GM18505 (cell line): ENCODE data around the gene AKAP13.

Experiments used
- ATAC-seq: cut with Tn5 transposase; IDR thresholded peaks from one replicate; pipeline ENCODE4 v1.9.1; 2021; ENCODE audit not compliant: unreplicated experiment
- POLR2A ChIP-seq: IDR thresholded peaks from 4 replicates; pipeline ENCODE4 v1.6.1; 2011; ENCODE audit warnings: borderline replicate concordance; ENCODE audit not compliant: insufficient read depth, insufficient read length; ENCODE audit errors: extremely low read depth

Gene AKAP13

DNA sequence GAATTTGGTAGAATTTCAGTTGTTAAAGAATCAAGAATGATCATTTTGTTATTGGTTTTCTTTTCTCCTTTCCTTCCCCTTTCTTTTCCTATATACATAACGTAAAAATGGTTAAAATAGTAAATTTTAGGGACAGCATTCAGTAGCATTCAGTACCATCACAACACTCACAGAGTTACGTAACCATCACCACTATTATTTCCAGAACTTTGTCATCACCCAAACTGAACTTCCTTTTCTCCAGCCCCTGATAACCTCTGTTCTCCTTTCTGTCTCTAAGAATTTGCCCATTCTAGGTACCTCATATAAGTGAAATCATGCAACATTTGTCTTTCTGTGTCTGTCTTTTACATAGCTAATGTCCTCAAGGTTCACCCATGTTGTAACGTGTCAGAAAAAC, 165.3 kb downstream of the AKAP13 start:
- no peak for ATAC-seq
- TF ChIP-seq POLR2A, result no peak

DNA sequence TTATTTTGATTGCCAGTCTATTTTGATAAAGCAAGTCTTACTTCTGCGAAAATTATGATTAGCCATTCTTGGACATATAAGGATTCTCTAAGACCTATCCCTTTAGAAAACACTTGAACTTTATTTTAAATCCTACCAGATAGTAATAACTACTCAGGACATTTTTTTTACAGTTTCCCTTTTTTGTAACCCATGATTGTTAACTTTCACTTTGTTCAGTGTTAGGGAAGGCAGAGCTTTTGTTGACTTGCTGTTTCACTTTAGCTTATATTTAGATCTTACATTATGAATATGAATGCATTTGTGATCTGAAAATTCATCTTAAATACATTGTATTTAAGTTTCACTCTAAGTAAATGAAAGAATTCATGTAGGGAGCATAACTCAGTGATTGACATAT, 167.0 kb downstream of the AKAP13 start:
- no peak for ATAC-seq
- no peak for TF ChIP-seq POLR2A

DNA sequence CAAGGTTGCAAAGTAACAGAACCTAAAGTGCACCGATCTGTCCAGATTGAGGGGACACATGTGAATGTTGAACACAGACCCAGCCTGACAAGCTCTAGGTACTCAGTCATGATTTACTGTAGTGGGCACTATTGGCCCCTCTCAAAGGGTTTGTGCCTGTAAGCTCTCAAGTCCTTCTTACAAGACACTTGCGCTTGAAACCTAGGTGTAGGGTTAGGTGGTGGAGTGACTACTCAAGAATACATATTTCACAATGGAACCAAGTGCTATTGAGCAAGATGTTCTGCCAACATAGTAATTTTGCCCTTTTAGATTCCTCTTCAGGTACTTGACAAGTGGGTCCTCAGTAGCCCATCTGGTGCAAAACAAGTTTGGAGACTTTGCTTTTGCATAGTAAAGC, 169.9 kb downstream of the AKAP13 start:
- no peak for ATAC-seq
- TF ChIP-seq POLR2A, result no peak

DNA sequence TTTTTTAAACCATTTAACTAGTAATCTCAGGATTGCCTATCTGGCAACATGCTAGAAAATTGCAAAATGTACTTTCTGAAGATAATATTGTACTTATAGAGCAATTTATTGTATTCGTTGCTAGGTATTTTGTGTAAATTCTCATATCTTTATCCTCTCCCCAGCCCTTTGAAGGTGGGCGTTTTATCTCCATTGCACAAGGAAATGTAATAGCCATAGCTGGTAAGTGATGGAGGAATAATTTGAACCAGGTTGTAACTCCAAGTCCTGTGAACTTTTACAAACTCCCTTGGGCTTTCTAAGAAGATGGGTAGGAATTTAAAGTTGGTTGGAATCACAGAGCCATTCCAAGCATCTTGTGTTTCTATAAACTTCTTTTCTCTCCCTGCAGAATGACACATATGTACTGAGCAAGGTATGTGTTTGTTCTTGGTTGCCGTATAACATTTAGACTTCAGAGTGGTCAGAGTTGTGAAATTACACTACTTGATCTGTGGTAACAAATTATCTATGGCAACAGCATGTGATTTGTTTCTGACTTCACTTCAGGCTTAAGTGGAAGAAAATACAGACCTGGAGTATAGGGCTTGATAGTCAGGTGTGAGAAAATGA, 170.9 kb downstream of the AKAP13 start:
- ATAC-seq, result no peak
- TF ChIP-seq POLR2A, result no peak

DNA sequence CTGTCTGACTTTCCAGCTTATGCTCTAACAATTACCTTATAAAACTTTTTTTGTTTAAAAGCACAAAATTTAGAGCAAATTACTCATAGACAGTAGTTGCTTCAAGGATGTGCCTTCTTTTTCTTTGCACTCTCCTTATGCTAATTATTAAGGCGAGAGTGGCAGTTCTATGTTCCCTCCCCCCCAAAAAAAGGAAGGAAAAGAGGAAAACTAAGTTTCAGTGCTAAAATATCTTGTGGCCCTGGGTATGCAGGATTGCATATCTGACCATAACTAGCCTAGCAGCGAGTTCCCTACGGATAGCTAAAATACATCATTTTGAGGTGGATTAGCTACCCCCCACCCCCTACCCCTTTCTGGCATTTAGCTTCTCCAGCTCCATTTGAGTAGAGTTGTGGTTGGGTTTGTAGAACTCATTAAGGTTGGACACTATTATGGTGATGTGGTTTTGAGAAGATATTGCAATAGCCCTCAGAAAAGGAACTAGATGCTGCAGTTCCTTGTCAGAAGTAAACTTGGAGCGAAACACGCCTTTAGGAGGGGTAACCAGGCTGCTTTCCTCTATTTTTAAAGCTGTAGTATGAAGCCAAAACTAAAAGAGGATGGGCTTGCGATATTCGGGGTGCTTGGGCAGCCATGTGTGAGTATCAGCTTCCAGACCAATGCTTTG, 174.6 kb downstream of the AKAP13 start:
- TF ChIP-seq POLR2A, result no peak
- ATAC-seq, result no peak

DNA sequence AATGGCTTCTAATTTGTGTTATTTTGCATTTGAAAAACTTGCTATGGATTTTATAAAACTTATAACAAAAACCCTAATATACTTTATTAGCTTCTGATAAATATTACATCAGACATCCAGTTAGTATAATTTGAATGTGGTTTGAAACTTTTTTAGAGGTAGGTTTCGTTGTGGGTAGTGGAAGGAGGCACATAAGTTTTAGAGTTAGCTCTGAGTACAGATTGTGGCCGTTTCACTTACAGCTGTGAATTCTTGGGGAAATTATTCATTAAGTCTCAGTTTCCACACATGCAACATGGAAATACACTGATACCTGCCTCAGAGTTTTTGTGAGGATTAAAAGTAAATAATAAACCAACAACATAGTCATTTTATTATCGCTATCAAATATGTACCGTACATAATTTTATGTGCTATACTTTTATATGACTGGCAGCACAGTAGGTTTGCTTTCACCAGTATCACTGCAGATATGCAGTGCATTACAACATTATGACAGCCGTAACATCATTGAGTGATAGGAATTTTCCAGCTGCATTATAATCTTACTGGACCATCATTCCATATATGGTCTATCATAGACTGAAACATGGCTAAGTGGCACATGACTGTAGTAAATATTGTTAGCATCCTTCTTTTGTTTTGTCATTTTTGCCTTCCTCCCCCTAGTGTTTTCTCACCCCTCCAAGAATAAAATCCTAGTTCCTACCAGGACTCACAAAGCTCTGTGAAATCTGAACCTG, 175.6 kb downstream of the AKAP13 start:
- no peak for ATAC-seq
- no peak for TF ChIP-seq POLR2A

DNA sequence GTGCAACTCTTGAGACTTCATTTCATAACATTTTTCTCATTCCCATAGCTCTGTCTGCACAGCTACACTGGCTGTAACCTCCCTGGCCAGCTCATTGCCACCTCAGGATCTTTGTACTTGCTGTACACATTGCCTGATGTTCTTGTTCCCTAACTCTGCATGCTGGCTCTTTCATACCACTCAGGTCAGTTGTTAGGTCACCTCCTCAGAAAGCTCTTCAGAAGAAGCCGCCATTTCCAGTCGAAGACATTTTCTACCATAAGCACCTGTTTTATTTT, 176.2 kb downstream of the AKAP13 start:
- ATAC-seq, result no peak
- TF ChIP-seq POLR2A, result no peak

DNA sequence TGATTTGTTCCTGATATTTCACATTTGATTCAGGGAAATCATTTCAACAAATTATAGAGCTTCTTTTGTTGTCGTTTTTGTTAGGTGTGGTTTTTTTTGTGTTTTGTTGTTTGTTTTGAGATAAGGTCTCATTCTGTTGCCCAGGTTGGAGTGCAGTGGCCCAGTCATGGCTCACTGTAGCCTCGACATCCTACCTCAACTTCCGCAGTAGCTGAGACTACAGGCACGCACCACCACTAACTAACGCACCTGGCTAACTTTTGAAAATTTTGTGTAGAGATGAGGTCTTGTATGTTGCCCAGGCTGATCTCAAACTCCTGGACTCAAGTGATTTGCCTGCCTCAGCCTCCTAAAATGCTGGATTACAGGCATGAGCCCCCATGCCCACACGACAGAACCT, 177.0 kb downstream of the AKAP13 start:
- no peak for ATAC-seq
- TF ChIP-seq POLR2A, result no peak

DNA sequence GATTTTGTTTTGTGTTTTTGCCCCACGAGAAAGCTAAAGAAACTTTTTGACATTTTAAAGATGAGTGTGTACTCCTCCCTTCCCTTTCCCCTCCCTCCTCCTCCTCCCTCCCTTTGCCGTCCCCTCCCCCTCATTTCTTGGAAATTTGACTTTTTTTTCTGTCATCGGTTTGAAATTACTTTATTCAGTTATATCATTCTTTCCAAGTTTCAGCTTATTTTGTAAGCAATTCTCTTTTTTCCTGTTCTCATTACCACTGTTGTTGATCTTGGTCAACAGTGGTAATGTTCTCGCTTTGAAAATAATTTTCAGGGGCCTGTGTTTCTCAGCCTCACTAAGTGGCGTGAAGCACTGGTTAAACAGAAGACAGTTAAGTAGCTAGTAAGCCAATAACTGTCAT, 178.4 kb downstream of the AKAP13 start:
- ATAC-seq, result no peak
- TF ChIP-seq POLR2A, result no peak

DNA sequence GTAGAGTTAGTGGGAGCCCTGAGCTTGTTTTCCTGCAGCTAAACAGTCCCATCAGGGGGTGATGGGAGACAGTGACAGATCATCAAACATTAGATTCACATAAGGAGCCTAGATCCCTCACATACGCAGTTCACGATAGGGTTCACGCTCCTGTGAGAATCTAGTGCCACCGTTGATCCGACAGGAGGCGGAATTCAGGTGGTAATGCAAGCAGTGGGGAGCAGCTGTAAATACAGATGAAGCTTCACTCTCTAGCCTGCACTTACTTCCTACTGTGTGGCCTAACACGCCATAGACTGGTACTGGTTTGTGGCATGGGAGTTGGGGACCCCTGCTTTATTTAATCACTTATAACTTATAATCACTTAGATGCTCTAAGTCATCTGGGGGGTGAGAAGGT, 179.1 kb downstream of the AKAP13 start:
- TF ChIP-seq POLR2A, result no peak
- no peak for ATAC-seq

DNA sequence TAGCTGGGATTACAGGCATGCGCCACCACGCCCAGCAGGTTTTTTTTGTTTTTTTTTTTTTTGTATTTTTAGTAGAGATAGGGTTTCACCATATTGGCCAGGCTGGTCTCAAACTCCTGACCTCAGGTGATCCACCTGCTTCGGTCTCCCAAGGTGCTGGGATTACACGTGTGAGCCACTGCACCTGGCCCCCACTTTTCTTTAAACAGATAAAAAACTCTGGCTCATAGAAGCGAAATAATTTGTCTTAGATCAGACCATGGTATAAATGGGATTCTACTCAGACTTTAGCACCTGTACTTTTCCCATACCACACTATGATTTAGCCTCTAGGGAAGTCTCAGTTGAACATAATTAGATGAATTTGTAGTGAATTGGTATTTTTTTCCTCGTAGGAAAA, 182.4 kb downstream of the AKAP13 start:
- ATAC-seq, result no peak
- no peak for TF ChIP-seq POLR2A

DNA sequence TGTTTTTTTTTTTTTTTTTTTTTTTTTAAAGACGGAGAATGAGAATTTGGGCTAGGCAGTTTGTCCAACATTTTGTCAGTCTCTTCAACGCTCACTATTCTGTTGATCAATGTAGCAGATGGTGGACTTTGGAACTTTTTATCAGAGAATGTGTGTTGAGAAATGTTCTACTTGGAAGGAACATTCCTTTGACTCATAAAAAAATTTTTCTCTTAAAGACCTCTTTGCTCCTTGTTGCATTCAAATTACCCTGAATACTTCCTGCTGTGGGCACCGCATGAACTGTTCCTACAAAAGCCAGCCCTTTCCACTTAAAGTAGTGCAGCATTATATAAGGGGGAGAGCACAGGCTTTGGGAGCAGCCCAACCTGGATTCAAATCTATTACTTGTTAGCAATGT, 182.9 kb downstream of the AKAP13 start:
- no peak for TF ChIP-seq POLR2A
- ATAC-seq, result no peak

DNA sequence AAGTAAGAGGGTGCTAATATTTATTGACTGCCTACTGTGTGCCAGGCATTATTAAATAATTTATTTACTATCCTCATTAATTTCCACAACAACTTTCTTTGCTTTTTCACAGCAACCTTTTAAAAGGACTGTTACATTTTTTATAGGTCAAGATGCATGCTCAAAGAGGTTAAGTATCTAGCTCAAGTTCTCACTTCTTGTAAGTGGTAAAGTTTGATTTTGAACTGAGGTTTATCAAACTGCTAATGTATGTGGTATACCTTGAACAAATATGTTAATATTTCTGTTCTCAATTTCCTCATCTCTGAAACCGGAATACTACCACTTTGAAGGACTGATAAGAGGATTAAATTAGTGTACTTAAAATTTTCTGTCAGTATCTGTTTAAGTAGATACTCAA, 183.3 kb downstream of the AKAP13 start:
- no peak for TF ChIP-seq POLR2A
- ATAC-seq, result no peak

DNA sequence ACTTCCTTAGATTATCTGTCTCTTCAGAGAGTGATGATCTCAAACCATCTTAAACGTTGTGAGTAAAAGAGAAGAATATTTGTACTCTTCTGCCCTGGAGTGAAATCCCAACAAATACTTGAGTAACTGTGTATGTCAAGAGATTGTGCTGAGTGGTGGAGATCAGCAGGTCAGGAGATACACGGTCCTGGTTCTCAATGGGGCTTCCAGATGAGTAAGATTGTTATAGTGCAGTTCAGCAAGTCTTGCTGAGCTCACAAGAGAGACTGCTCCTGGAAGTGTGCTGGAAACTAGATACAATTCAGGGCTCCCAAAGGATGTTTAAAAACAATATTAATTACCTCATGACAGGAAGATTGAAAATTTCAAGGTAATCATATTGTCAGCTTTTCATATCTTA, 184.3 kb downstream of the AKAP13 start:
- no peak for ATAC-seq
- no peak for TF ChIP-seq POLR2A
